GM06990 (cell line): ENCODE data around the gene GAS1.

Experiments used
- DNase-seq: peaks from one replicate; pipeline ENCODE4 v3.0.0-alpha.2; 2011; ENCODE audit not compliant: insufficient read length; ENCODE audit errors: extremely low read depth
- H3K27me3 ChIP-seq: replicated peaks from 2 replicates; pipeline ENCODE4 v1.6.0; 2011; ENCODE audit warnings: low read length; ENCODE audit not compliant: control insufficient read depth, insufficient read depth
- H3K36me3 ChIP-seq: 2 replicates; pipeline ENCODE4 v1.5.1; 2011; ENCODE audit warnings: low read length; ENCODE audit not compliant: control insufficient read depth, insufficient read depth
- H3K4me3 ChIP-seq: replicated peaks from 2 replicates; pipeline ENCODE4 v1.5.1; 2011; ENCODE audit warnings: low read depth, mild to moderate bottlenecking, control low read depth, low read length
- TF ChIP-seq, protein P1 (sequence below): IDR thresholded peaks from 2 replicates; pipeline ENCODE4 v1.5.1; 2011; ENCODE audit warnings: low read length, control low read depth, mild to moderate bottlenecking, inconsistent platforms; ENCODE audit not compliant: insufficient read depth, poor library complexity, severe bottlenecking

Gene GAS1, protein sequence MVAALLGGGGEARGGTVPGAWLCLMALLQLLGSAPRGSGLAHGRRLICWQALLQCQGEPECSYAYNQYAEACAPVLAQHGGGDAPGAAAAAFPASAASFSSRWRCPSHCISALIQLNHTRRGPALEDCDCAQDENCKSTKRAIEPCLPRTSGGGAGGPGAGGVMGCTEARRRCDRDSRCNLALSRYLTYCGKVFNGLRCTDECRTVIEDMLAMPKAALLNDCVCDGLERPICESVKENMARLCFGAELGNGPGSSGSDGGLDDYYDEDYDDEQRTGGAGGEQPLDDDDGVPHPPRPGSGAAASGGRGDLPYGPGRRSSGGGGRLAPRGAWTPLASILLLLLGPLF

DNA sequence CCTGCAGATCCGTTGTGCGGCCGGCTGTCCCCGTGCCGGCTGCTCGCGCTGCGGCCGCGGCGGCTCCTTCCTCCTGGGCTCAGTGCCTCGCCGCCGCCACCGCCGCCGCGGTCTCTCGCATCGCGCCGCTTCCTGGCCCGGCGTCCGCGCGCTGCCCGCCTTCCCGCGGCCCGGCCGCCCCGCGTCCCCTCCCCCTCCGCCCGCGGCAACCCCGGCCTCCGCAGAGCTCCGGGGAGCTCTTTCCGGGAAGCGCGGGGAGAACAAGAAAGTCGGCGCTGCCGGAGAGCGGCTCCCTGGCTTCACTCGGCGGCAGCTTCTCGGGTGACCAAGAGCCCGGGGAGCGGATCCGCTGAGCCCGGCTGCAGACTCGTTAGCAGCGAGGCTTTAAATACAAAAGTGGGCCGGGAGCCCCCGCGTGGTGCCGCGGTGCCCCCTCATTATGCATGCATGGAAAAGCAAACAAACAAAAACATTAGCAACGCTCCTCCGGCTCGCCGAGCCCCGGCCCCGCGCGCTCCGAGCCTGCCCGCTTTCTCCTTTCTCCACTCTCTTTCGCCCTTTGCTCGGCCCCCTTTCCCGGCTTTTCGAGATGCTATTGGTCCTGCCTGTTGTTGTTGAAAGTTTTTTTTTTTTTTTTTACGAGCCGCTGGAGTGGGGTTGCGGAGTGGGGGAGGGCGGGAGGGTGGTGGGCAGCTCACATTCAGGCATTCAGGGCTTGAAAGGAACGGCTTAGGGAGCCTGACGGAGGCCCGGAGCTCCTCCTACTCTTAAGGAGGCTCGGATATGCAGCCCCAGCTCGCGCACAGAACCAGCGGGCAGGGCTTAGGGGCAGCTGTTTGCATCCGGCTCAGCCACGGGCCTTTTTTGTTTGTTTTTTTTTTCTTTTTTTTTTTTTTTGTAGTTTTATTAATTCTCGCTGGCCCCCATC, at the start of gene GAS1:
TSS of gene GAS1 (minus strand) at position 361 of the 928 bp plus-strand sequence. CDS start 727 bp downstream, outside the sequence.
- TF ChIP-seq, protein P1, sequence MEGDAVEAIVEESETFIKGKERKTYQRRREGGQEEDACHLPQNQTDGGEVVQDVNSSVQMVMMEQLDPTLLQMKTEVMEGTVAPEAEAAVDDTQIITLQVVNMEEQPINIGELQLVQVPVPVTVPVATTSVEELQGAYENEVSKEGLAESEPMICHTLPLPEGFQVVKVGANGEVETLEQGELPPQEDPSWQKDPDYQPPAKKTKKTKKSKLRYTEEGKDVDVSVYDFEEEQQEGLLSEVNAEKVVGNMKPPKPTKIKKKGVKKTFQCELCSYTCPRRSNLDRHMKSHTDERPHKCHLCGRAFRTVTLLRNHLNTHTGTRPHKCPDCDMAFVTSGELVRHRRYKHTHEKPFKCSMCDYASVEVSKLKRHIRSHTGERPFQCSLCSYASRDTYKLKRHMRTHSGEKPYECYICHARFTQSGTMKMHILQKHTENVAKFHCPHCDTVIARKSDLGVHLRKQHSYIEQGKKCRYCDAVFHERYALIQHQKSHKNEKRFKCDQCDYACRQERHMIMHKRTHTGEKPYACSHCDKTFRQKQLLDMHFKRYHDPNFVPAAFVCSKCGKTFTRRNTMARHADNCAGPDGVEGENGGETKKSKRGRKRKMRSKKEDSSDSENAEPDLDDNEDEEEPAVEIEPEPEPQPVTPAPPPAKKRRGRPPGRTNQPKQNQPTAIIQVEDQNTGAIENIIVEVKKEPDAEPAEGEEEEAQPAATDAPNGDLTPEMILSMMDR, result no peak
- peaks cover 2% of the 10 kb centered on the region for H3K27me3 ChIP-seq
- peak within 1 kb of the TSS; percentile 64 for H3K4me3 ChIP-seq
- DNase-seq, result peak; percentile 35
- H3K36me3 ChIP-seq, result no peaks in the 10 kb centered on the region

DNA sequence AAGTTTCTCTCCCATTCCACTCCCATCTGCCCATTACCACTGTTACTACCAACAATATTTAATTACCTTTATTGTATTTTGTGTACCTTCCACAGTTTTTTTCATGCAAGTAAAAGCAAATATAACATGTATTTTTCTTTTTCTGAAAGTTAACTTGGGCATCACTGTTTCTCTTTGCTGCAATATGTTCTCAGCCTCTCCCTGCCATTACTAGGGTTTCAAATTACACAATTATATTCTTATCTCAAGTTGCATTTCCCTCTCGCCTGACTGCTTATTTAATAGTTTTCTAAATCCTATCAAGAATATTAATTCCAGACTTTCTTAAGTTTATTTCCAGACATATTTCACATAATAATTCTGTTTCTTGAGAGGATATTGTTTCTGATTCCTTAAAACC, 46.9 kb upstream of the GAS1 start:
- Histone ChIP-seq H3K4me3 (no peak overlapping the region), H3K27me3 (no peaks in the 10 kb centered on the region), H3K36me3 (no peaks in the 10 kb centered on the region)
- TF ChIP-seq, protein P1, result no peak
- no peak for DNase-seq

DNA sequence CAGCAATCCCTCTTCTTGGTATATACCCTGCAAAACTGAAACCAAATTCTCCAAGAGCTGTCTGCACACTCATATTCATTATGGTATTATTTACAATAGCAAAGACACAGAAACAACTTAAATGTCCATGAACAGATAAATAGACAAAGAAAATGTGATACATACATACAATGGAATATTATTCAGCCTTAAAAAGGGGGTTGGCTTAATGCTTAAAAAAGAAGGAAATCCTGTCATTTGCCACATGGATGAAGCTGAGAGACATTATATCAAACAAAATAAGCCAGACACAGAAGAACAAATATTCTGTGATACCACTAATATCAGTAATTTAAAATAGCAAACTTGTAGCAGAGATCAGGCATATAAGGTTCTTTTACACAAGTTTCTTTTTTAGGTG, 46.5 kb upstream of the GAS1 start:
- Histone ChIP-seq H3K4me3 (no peak overlapping the region), H3K27me3 (no peaks in the 10 kb centered on the region), H3K36me3 (no peaks in the 10 kb centered on the region)
- no peak for DNase-seq
- TF ChIP-seq, protein P1, result no peak

DNA sequence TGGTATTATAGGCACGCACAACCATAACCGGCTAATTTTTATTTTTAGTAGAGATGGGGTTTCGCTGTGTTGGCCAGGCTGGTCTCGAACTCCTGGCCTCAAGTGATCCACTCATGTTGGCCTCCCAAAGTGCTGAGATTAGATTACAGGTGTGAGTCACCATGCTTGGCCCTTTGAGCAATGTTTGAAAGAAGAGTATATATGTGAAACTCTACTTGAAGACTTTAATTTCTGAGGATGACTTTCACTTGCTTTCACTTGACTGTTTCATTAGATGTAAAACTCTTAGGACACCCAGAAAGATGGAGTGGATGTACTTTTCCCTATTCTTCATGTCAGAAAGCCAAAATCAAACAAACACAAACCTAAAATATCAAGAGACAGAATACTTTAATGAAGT, 43.8 kb upstream of the GAS1 start:
- no peak overlapping the region for H3K4me3 ChIP-seq
- H3K36me3 ChIP-seq, result no peaks in the 10 kb centered on the region
- H3K27me3 ChIP-seq, result no peaks in the 10 kb centered on the region
- no peak for DNase-seq
- TF ChIP-seq, protein P1, result no peak

DNA sequence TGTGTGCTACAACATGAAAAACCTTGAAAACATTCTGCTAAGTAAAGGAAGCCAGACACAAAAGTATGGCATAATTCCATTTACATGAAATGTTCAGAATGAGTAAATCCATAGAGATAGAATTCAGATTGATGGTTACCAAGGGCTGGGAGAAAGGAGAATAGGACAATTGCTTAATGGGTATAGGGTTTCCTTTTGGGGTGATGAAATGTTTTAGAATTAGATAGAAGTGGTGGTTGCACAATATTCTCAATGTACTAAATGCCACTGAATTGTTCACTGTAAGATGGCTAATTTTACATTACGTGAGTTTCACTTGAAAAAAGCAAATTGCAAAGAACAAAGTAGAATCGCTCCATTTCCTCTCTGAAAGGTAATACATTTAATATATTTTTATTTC, 43.0 kb upstream of the GAS1 start:
- TF ChIP-seq, protein P1, result no peak
- H3K36me3 ChIP-seq, result no peaks in the 10 kb centered on the region
- H3K4me3 ChIP-seq, result no peak overlapping the region
- DNase-seq, result no peak
- no peaks in the 10 kb centered on the region for H3K27me3 ChIP-seq
